Measurements from ENCODE around the gene RPL36.

The RPL36 gene

GRCh38 chr19:5713228-5713627, 23.1 kb downstream of the RPL36 start:
- no peak overlapping the region for H3K27ac ChIP-seq (ENCODE audit: low read length)
- H2AFZ ChIP-seq (ENCODE audit: low read depth, low read length): no peak overlapping the region
- H3K9ac ChIP-seq (ENCODE audit: low read depth, low read length): no peak overlapping the region
- no peaks in the 10 kb centered on the region for H3K9me3 ChIP-seq (ENCODE audit: insufficient read depth, low read length, severe bottlenecking)
- peaks cover 60% of the 10 kb centered on the region for H3K79me2 ChIP-seq (ENCODE audit: insufficient read depth, low read length)
- H3K36me3 ChIP-seq (ENCODE audit: insufficient read depth, low read length): peaks cover 73% of the 10 kb centered on the region
- ATAC-seq (ENCODE audit: insufficient read depth, low read depth): no peak
- peaks cover 20% of the 10 kb centered on the region for H3K4me1 ChIP-seq (ENCODE audit: insufficient read depth, low read length)
- TF ChIP-seq CTCF (IDR thresholded peaks at IDR 0.05; ENCODE audit: borderline replicate concordance, extremely low read depth, low read length, poor library complexity, severe bottlenecking) (no peak), EZH2 (IDR thresholded peaks at IDR 0.05; ENCODE audit: borderline replicate concordance, low read depth, low read length, severe bottlenecking) (no peak)
- no peaks in the 10 kb centered on the region for H3K27me3 ChIP-seq (ENCODE audit: insufficient read depth, low read length, poor library complexity)
- DNase-seq: no peak
- H4K20me1 ChIP-seq (ENCODE audit: insufficient read depth, low read length): peaks cover 56% of the 10 kb centered on the region
- H3K4me3 ChIP-seq (ENCODE audit: low read depth in 1 of 2, low read length in 2 of 2): no peak overlapping the region
- H3K4me2 ChIP-seq (ENCODE audit: insufficient read depth, low read length): no peak overlapping the region

DNA sequence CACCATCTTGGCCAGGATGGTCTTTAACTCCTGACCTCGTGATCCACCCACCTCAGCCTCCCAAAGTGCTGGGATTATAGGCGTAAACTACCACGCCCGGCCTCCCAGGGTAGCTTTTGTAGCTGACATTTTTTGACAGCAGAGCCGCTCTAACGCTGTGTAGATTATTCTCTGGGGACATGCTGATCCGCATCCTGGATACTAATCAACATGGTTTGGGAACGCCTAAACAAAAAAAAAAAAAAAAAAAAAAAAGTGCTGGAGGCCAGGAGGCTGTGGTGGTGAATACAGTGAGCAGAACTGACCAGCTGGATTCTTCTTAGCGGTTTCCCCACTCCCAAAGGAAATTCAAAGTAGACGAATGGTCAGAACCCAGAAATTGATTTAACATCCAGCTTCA, 24.7 kb downstream of the RPL36 start:
- Histone ChIP-seq H3K4me2 (ENCODE audit: insufficient read depth, low read length) (no peak overlapping the region), H3K79me2 (ENCODE audit: insufficient read depth, low read length) (peaks cover 76% of the 10 kb centered on the region), H3K9ac (ENCODE audit: low read depth, low read length) (no peak overlapping the region), H3K36me3 (ENCODE audit: insufficient read depth, low read length) (peaks cover 64% of the 10 kb centered on the region), H4K20me1 (ENCODE audit: insufficient read depth, low read length) (peaks cover 68% of the 10 kb centered on the region), H2AFZ (ENCODE audit: low read depth, low read length) (no peak overlapping the region), H3K27me3 (ENCODE audit: insufficient read depth, low read length, poor library complexity) (no peaks in the 10 kb centered on the region), H3K4me1 (ENCODE audit: insufficient read depth, low read length) (peaks cover 29% of the 10 kb centered on the region), H3K4me3 (ENCODE audit: low read depth in 1 of 2, low read length in 2 of 2) (no peak overlapping the region), H3K27ac (ENCODE audit: low read length) (no peak overlapping the region), H3K9me3 (ENCODE audit: insufficient read depth, low read length, severe bottlenecking) (no peaks in the 10 kb centered on the region)
- ATAC-seq (ENCODE audit: insufficient read depth, low read depth) (no peak), DNase-seq (no peak)
- no peak for TF ChIP-seq CTCF (IDR thresholded peaks at IDR 0.05; ENCODE audit: borderline replicate concordance, extremely low read depth, low read length, poor library complexity, severe bottlenecking)
- TF ChIP-seq EZH2 (IDR thresholded peaks at IDR 0.05; ENCODE audit: borderline replicate concordance, low read depth, low read length, severe bottlenecking): no peak

GRCh38 chr19:5717215-5717935, 27.3 kb downstream of the RPL36 start:
- peaks cover 38% of the 10 kb centered on the region for H3K4me1 ChIP-seq (ENCODE audit: insufficient read depth, low read length)
- no peak overlapping the region for H2AFZ ChIP-seq (ENCODE audit: low read depth, low read length)
- peaks cover 42% of the 10 kb centered on the region for H3K36me3 ChIP-seq (ENCODE audit: insufficient read depth, low read length)
- peak overlapping the region; percentile 79 for H3K4me2 ChIP-seq (ENCODE audit: insufficient read depth, low read length)
- peaks cover 53% of the 10 kb centered on the region for H4K20me1 ChIP-seq (ENCODE audit: insufficient read depth, low read length)
- H3K27ac ChIP-seq (ENCODE audit: low read length): peak overlapping the region; percentile 98
- H3K9ac ChIP-seq (ENCODE audit: low read depth, low read length): peak overlapping the region; percentile 86
- H3K4me3 ChIP-seq (ENCODE audit: low read depth in 1 of 2, low read length in 2 of 2): peak overlapping the region in 1 of 2 experiments; percentile 81; a peak in 1 of 4 replicates
- DNase-seq: no peak
- TF ChIP-seq EZH2 (IDR thresholded peaks at IDR 0.05; ENCODE audit: borderline replicate concordance, low read depth, low read length, severe bottlenecking): no peak
- TF ChIP-seq CTCF (IDR thresholded peaks at IDR 0.05; ENCODE audit: borderline replicate concordance, extremely low read depth, low read length, poor library complexity, severe bottlenecking): no peak
- H3K27me3 ChIP-seq (ENCODE audit: insufficient read depth, low read length, poor library complexity): no peaks in the 10 kb centered on the region
- peaks cover 67% of the 10 kb centered on the region for H3K79me2 ChIP-seq (ENCODE audit: insufficient read depth, low read length)
- ATAC-seq (ENCODE audit: insufficient read depth, low read depth): no peak
- H3K9me3 ChIP-seq (ENCODE audit: insufficient read depth, low read length, severe bottlenecking): no peaks in the 10 kb centered on the region

Measured in DND-41 (cell line).